ENCODE measurements around the gene GIPC2. TPM values are rescaled to one million over a fixed set of nuclear protein-coding genes. Genes with fewer than 3 reads are reported as not detected.

Gene GIPC2
- total and polyA plus RNA-seq, 2 of the 4 experiments (the other 2 are of a cell fraction): 0.07 to 0.18 TPM

DNA sequence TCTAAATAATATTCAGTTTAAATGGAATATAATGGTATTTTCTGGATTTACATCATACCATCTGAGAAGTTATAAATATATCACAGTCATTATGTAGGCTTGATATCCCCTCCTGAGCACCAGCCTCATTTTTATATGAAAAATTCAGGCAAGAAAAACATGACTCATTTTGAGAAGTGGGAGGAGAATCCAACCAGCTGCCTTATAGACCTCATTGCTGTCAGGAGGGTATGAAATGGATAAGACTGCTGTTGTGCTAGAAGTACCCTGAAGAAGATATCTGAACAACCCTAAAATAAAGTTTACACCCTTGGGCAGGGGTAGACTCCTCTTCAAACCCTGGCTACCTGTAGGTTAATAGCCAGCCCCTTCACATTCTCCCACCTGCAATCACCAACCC is 8.8 kb downstream of the GIPC2 start:
- Histone ChIP-seq H3K56ac (ENCODE audit: extremely low read depth, insufficient read depth, low read length) (no peak overlapping the region), H3K4me2 (ENCODE audit: low read depth, low read length) (no peak overlapping the region), H3K27ac (ENCODE audit: insufficient read depth, low read length) (no peak overlapping the region), H4K20me1 (ENCODE audit: insufficient read depth, low read length) (no peaks in the 10 kb centered on the region), H4K91ac (ENCODE audit: insufficient read depth, low read depth, low read length) (no peak overlapping the region), H2BK5ac (ENCODE audit: low read depth, low read length, poor library complexity, severe bottlenecking) (no peak overlapping the region), H4K5ac (ENCODE audit: low read depth, low read length) (no peak overlapping the region), H3K23ac (ENCODE audit: low read depth, low read length) (no peak overlapping the region), H3K9ac (ENCODE audit: low read depth, low read length) (no peak overlapping the region), H3K9me3 (ENCODE audit: control insufficient read depth, insufficient read depth, low read length) (no peaks in the 10 kb centered on the region), H3K36me3 (ENCODE audit: control insufficient read depth, insufficient read depth, low read length) (no peaks in the 10 kb centered on the region), H2AK5ac (ENCODE audit: low read depth, low read length) (no peak overlapping the region), H2BK120ac (ENCODE audit: low read depth, low read length) (no peak overlapping the region), H3K27me3 (ENCODE audit: control insufficient read depth, insufficient read depth, low read length) (no peaks in the 10 kb centered on the region), H3K18ac (ENCODE audit: low read depth, low read length) (no peak overlapping the region), H3K9me1 (ENCODE audit: insufficient read depth, low read length) (no peaks in the 10 kb centered on the region), H2AFZ (replicated peaks; ENCODE audit: low read length, poor library complexity) (no peak overlapping the region), H3K79me1 (ENCODE audit: low read depth in 1 of 2, low read length in 2 of 2) (no peaks in the 10 kb centered on the region), H3K4me3 (ENCODE audit: insufficient read depth, low read depth, low read length) (no peak overlapping the region), H4K8ac (ENCODE audit: low read depth in 2 of 2, low read length in 2 of 2) (no peak overlapping the region), H2BK20ac (ENCODE audit: low read depth, low read length) (no peak overlapping the region), H2AK9ac (replicated peaks; ENCODE audit: low read depth, low read length, poor library complexity) (no peak overlapping the region), H3K4me1 (ENCODE audit: control insufficient read depth, insufficient read depth, low read length) (no peaks in the 10 kb centered on the region), H3K14ac (replicated peaks; ENCODE audit: low read depth, low read length) (no peak overlapping the region), H3K4ac (ENCODE audit: low read depth, low read length) (no peak overlapping the region), H2BK15ac (ENCODE audit: low read depth, low read length) (no peak overlapping the region)
- CTCF ChIA-PET: no interaction called here
- dilution Hi-C loops (cut with HindIII; ENCODE audit: low sequenced_read_pairs, unreplicated experiment): no loop called here
- TF ChIP-seq CHD1 (IDR thresholded peaks at IDR 0.05; ENCODE audit: low read depth, low read length): no peak
- no peak for TF ChIP-seq CEBPB (IDR thresholded peaks at IDR 0.05; ENCODE audit: low read depth, low read length)
- TF ChIP-seq, protein P1, sequence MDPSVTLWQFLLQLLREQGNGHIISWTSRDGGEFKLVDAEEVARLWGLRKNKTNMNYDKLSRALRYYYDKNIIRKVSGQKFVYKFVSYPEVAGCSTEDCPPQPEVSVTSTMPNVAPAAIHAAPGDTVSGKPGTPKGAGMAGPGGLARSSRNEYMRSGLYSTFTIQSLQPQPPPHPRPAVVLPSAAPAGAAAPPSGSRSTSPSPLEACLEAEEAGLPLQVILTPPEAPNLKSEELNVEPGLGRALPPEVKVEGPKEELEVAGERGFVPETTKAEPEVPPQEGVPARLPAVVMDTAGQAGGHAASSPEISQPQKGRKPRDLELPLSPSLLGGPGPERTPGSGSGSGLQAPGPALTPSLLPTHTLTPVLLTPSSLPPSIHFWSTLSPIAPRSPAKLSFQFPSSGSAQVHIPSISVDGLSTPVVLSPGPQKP (IDR thresholded peaks at IDR 0.05; ENCODE audit: borderline replicate concordance, low read depth, low read length): no peak
- TF ChIP-seq MAZ (IDR thresholded peaks at IDR 0.05; ENCODE audit: borderline replicate concordance, low read depth, low read length): no peak
- no peak for TF ChIP-seq RAD21 (IDR thresholded peaks at IDR 0.05; ENCODE audit: low read length)
- POLR2A ChIA-PET (ENCODE audit: unreplicated experiment): no interaction called here
- DNase-seq: peak; percentile 58
- intact Hi-C loops (cut with micrococcal nuclease): no loop called here
- peak; percentile 69 for ATAC-seq (ENCODE audit: low read depth)
- no TSS peak for BruUV-seq (replicated peaks)
- in situ Hi-C loops (cut with MboI; ENCODE audit: low sequenced_read_pairs): no loop called here

Measured in IMR-90 (cell line).